OCI-LY1 (cell line): Measurements from ENCODE around the gene TUT1.

ENCODE experiments used
- H2AFZ ChIP-seq: fragments of 200-600 bp; sonication (generic), shearing (Covaris generic); 2 replicates; pipeline ENCODE4 v1.6.0; 2014; ENCODE audit warnings: antibody characterized with exemption, mild to moderate bottlenecking, low read length
- H3F3A ChIP-seq: fragments of 200-600 bp; sonication (generic), shearing (Covaris generic); 2 replicates; pipeline ENCODE4 v1.6.0; 2014; ENCODE audit warnings: mild to moderate bottlenecking, antibody characterized with exemption, low read length, moderate library complexity; ENCODE audit not compliant: insufficient read depth
- H3K27ac ChIP-seq: fragments of 200-600 bp; sonication (generic); 2 replicates; pipeline ENCODE4 v1.5.1; 2014; ENCODE audit warnings: low read length, mixed run types, mild to moderate bottlenecking, low read depth; ENCODE audit not compliant: poor library complexity, severe bottlenecking
- H3K27me3 ChIP-seq: fragments of 200-600 bp; sonication (generic); 2 replicates; pipeline ENCODE4 v1.6.0; 2014; ENCODE audit warnings: antibody characterized with exemption, mild to moderate bottlenecking, low read length, moderate library complexity; ENCODE audit not compliant: insufficient read depth
- H3K36me3 ChIP-seq: fragments of 200-600 bp; sonication (generic); 2 replicates; pipeline ENCODE4 v1.6.1; 2014; ENCODE audit warnings: mild to moderate bottlenecking, antibody characterized with exemption, low read length, moderate library complexity, mixed read lengths; ENCODE audit not compliant: insufficient read depth
- H3K4me1 ChIP-seq: fragments of 200-600 bp; sonication (generic); 2 replicates; pipeline ENCODE4 v1.5.1; 2014; ENCODE audit warnings: mild to moderate bottlenecking, low read length, moderate library complexity; ENCODE audit not compliant: insufficient read depth, severe bottlenecking
- H3K4me2 ChIP-seq: fragments of 200-600 bp; sonication (generic), shearing (Covaris generic); 2 replicates; pipeline ENCODE4 v1.6.1; 2014; ENCODE audit warnings: low read length
- H3K4me3 ChIP-seq: fragments of 200-600 bp; sonication (generic); 2 replicates; pipeline ENCODE4 v1.5.1; 2014; ENCODE audit warnings: low read length, low read depth, mild to moderate bottlenecking, mixed read lengths; ENCODE audit not compliant: poor library complexity, severe bottlenecking
- H3K79me2 ChIP-seq: fragments of 200-600 bp; shearing (Covaris generic); 2 replicates; pipeline ENCODE4 v1.6.1; 2016; ENCODE audit warnings: mixed run types, low read length, mixed read lengths; ENCODE audit not compliant: insufficient read depth
- H3K9ac ChIP-seq: fragments of 200-600 bp; sonication (generic), shearing (Covaris generic); 2 replicates; pipeline ENCODE4 v1.6.1; 2014; ENCODE audit warnings: mild to moderate bottlenecking, low read length, mixed read lengths
- H3K9me2 ChIP-seq: fragments of 200-600 bp; sonication (generic), shearing (Covaris generic); 2 replicates; pipeline ENCODE4 v1.6.1; 2014; ENCODE audit warnings: low read depth, mild to moderate bottlenecking, low read length, mixed read lengths
- H3K9me3 ChIP-seq: fragments of 200-600 bp; shearing (Covaris generic); 2 replicates; pipeline ENCODE4 v1.6.1; 2014; ENCODE audit warnings: low read length, mixed read lengths
- H4K20me1 ChIP-seq: fragments of 200-600 bp; sonication (generic), shearing (Covaris generic); 2 replicates; pipeline ENCODE4 v1.6.0; 2016; ENCODE audit warnings: mild to moderate bottlenecking, low read length; ENCODE audit not compliant: insufficient read depth
- CTCF ChIP-seq: fragments of 200-600 bp; sonication (generic), shearing (Covaris generic); IDR thresholded peaks from 2 replicates; pipeline ENCODE4 v1.5.1; 2017; ENCODE audit warnings: mild to moderate bottlenecking, antibody characterized with exemption, low read length, moderate library complexity, mixed read lengths
- EZH2 ChIP-seq: fragments of 200-600 bp; sonication (generic), shearing (Covaris generic); IDR thresholded peaks from 2 replicates; pipeline ENCODE4 v1.8.0; 2017; ENCODE audit warnings: borderline replicate concordance, mixed run types, mild to moderate bottlenecking, antibody characterized with exemption, low read length, moderate library complexity, mixed read lengths

TUT1 gene

GRCh38 chr11:62591448-62592145 is at the start of gene TUT1:
Gene TUT1, minus strand, starts transcription at chr11:62591523. Its CDS starts 38 bp downstream, at chr11:62591485.
- no peak for TF ChIP-seq CTCF
- no peak for TF ChIP-seq EZH2
- H3F3A ChIP-seq, result no peaks in the 10 kb centered on the region
- H3K36me3 ChIP-seq, result peaks cover 65% of the 10 kb centered on the region
- no peaks in the 10 kb centered on the region for H4K20me1 ChIP-seq
- peaks cover 14% of the 10 kb centered on the region for H3K79me2 ChIP-seq
- H3K27me3 ChIP-seq, result no peaks in the 10 kb centered on the region
- peaks cover 33% of the 10 kb centered on the region for H3K4me1 ChIP-seq
- peak within 1 kb of the TSS; percentile 82 for H3K27ac ChIP-seq
- H3K9me3 ChIP-seq, result no peaks in the 10 kb centered on the region
- no peak within 1 kb of the TSS for H2AFZ ChIP-seq
- H3K4me2 ChIP-seq, result peak within 1 kb of the TSS; percentile 82
- peak within 1 kb of the TSS; percentile 79 for H3K4me3 ChIP-seq
- H3K9me2 ChIP-seq, result no peaks in the 10 kb centered on the region
- peak within 1 kb of the TSS; percentile 86 for H3K9ac ChIP-seq

- TF ChIP-seq CTCF, result no peak
- TF ChIP-seq EZH2, result no peak
- H3K27me3 ChIP-seq, result no peaks in the 10 kb centered on the region
- no peaks in the 10 kb centered on the region for H3K9me2 ChIP-seq
- H3K27ac ChIP-seq, result no peak overlapping the region
- H3K4me2 ChIP-seq, result no peak overlapping the region
- H2AFZ ChIP-seq, result no peak overlapping the region
- no peaks in the 10 kb centered on the region for H3F3A ChIP-seq
- H4K20me1 ChIP-seq, result no peaks in the 10 kb centered on the region
- no peaks in the 10 kb centered on the region for H3K79me2 ChIP-seq
- H3K4me3 ChIP-seq, result no peak overlapping the region
- no peaks in the 10 kb centered on the region for H3K4me1 ChIP-seq
- H3K9ac ChIP-seq, result no peak overlapping the region
- no peaks in the 10 kb centered on the region for H3K9me3 ChIP-seq
- H3K36me3 ChIP-seq, result peaks cover 97% of the 10 kb centered on the region
Observed at GRCh38 chr11:62632492-62632891, 41.2 kb upstream of the TUT1 start.

GRCh38 chr11:62627713-62628112 is 36.4 kb upstream of the TUT1 start:
- Histone ChIP-seq H2AFZ (no peak overlapping the region), H3K9ac (no peak overlapping the region), H3F3A (peaks cover 2% of the 10 kb centered on the region; the same call in 1 of the 2 replicates), H3K4me2 (no peak overlapping the region), H3K36me3 (peaks cover 79% of the 10 kb centered on the region), H3K4me3 (no peak overlapping the region), H4K20me1 (no peaks in the 10 kb centered on the region), H3K9me3 (no peaks in the 10 kb centered on the region), H3K27me3 (no peaks in the 10 kb centered on the region), H3K4me1 (no peaks in the 10 kb centered on the region), H3K79me2 (no peaks in the 10 kb centered on the region), H3K27ac (no peak overlapping the region), H3K9me2 (no peaks in the 10 kb centered on the region)
- TF ChIP-seq CTCF, result no peak
- TF ChIP-seq EZH2, result no peak
